Endothelial cell of umbilical vein (primary cell): ENCODE measurements around the gene GZF1. TPM values are rescaled to one million over a fixed set of nuclear protein-coding genes. Genes with fewer than 3 reads are reported as not detected.

Experiments
- BruUV-seq: library from RNA; stranded (reverse); fragments of 400-500 nt; replicated peaks from 2 replicates; lab custom pipeline; 2021; lab: Mats Ljungman, UMichigan
- CTCF ChIA-PET: fragments of 300-600, 350-600 bp; sonication (Branson Sonifier 250); formaldehyde crosslinking; loops from one replicate; lab custom pipeline; 2021; ENCODE audit warnings: antibody characterized with exemption, inconsistent platforms; lab: Charles Lee
- POLR2A ChIA-PET: fragments of 300-600, 350-600 bp; sonication (Branson Sonifier 250); formaldehyde crosslinking; loops from one replicate; lab custom pipeline; 2021; ENCODE audit warnings: antibody characterized with exemption, inconsistent platforms; lab: Charles Lee
- DNase-seq: peaks from one replicate; pipeline ENCODE4 v3.0.0-alpha.2; 2011; ENCODE audit warnings: low read depth, low spot score
- FAIRE-seq: peaks from 2 replicates; lab custom pipeline; 2011; peaks lifted over from hg19 to GRCh38; lab: Jason Lieb, UNC
- H2AFZ ChIP-seq: 2 replicates; pipeline ENCODE4 v1.6.0; 2012; ENCODE audit warnings: low read depth, low read length, control low read depth, inconsistent platforms
- H3K27ac ChIP-seq: 2 replicates; pipeline ENCODE4 v1.5.1; 2011; ENCODE audit warnings: low read depth, mild to moderate bottlenecking, control low read depth, low read length, moderate library complexity; ENCODE audit not compliant: insufficient read depth
- H3K27me3 ChIP-seq, 2 experiments: 2 replicates each; pipeline versions ENCODE4 v1.6.0 to v1.6.1; 2011; ENCODE audit warnings: low read length in 2 of 2, mixed read lengths in 1 of 2; ENCODE audit not compliant: control insufficient read depth in 2 of 2, insufficient read depth in 2 of 2
- H3K36me3 ChIP-seq, 2 experiments: 2 replicates in 1 of 2; 3 replicates in 1 of 2; pipeline ENCODE4 v1.5.1; 2011; ENCODE audit warnings: low read length in 2 of 2, mild to moderate bottlenecking in 1 of 2, moderate library complexity in 1 of 2; ENCODE audit not compliant: control insufficient read depth in 2 of 2, insufficient read depth in 2 of 2; ENCODE audit errors: extremely low read depth in 1 of 2
- H3K4me1 ChIP-seq: 3 replicates; pipeline ENCODE4 v1.5.1; 2011; ENCODE audit warnings: mild to moderate bottlenecking, low read length; ENCODE audit not compliant: control insufficient read depth, insufficient read depth; ENCODE audit errors: extremely low read depth
- H3K4me2 ChIP-seq: 2 replicates; pipeline ENCODE4 v1.6.1; 2011; ENCODE audit warnings: low read length, control low read depth, mixed read lengths; ENCODE audit not compliant: insufficient read depth
- H3K4me3 ChIP-seq, 3 experiments: fragments of 200-600 bp in 1 of 3; sonication (generic), shearing (Covaris generic) in 1 of 3; replicated peaks in 1 of 3; 2 replicates each; pipeline ENCODE4 v1.5.1; 2011 to 2016; ENCODE audit warnings: control low read depth in 3 of 3, low read length in 3 of 3, mild to moderate bottlenecking in 2 of 3, inconsistent platforms in 1 of 3, low read depth in 1 of 3, moderate library complexity in 1 of 3; ENCODE audit not compliant: insufficient read depth in 1 of 3
- H3K79me2 ChIP-seq: 2 replicates; pipeline ENCODE4 v1.6.0; 2012; ENCODE audit warnings: low read length, inconsistent platforms; ENCODE audit not compliant: control insufficient read depth, insufficient read depth
- H3K9ac ChIP-seq: replicated peaks from 2 replicates; pipeline ENCODE3; 2011; ENCODE audit warnings: low read length, control low read depth; ENCODE audit not compliant: insufficient read depth; ENCODE audit errors: extremely low read depth
- H3K9me1 ChIP-seq: replicated peaks from 3 replicates; pipeline ENCODE4 v1.6.0; 2011; ENCODE audit warnings: mild to moderate bottlenecking, low read length; ENCODE audit not compliant: control insufficient read depth, insufficient read depth; ENCODE audit errors: extremely low read depth
- H3K9me3 ChIP-seq: replicated peaks from 2 replicates; pipeline ENCODE4 v1.5.1; 2012; ENCODE audit warnings: low read length, inconsistent platforms; ENCODE audit not compliant: control insufficient read depth, insufficient read depth
- H4K20me1 ChIP-seq: replicated peaks from 2 replicates; pipeline ENCODE3; 2011; ENCODE audit warnings: mild to moderate bottlenecking, low read length; ENCODE audit not compliant: control insufficient read depth, insufficient read depth; ENCODE audit errors: extremely low read depth
- CTCF ChIP-seq, 2 donors: IDR thresholded peaks; 1 replicate in 1 of 2; 2 replicates in 1 of 2; pipeline ENCODE4 v1.5.1; 2011; ENCODE audit warnings: low read length in 2 of 2, mild to moderate bottlenecking in 2 of 2, moderate library complexity in 2 of 2, control low read depth in 1 of 2, inconsistent platforms in 1 of 2, low read depth in 1 of 2; ENCODE audit not compliant: insufficient read depth in 1 of 2; ENCODE audit errors: extremely low read depth in 1 of 2
- EZH2 ChIP-seq: IDR thresholded peaks from 2 replicates; pipeline ENCODE4 v1.6.1; 2012; ENCODE audit warnings: borderline replicate concordance, low read depth, mild to moderate bottlenecking, moderate library complexity, low read length, inconsistent platforms; ENCODE audit not compliant: severe bottlenecking
- FOS ChIP-seq: IDR thresholded peaks from 2 replicates; pipeline ENCODE4 v1.6.1; 2011; ENCODE audit warnings: mild to moderate bottlenecking, low read length, moderate library complexity, borderline replicate concordance; ENCODE audit not compliant: insufficient read depth
- GATA2 ChIP-seq: IDR thresholded peaks from 2 replicates; pipeline ENCODE4 v1.7.0; 2011; ENCODE audit warnings: low read depth, mild to moderate bottlenecking, moderate library complexity, mixed read lengths, low read length; ENCODE audit not compliant: insufficient read length, insufficient read depth
- JUN ChIP-seq: IDR thresholded peaks from 2 replicates; pipeline ENCODE4 v1.6.1; 2011; ENCODE audit warnings: borderline replicate concordance, low read depth; ENCODE audit not compliant: insufficient read length, insufficient read depth
- MAX ChIP-seq: IDR thresholded peaks from 2 replicates; pipeline ENCODE4 v1.6.1; 2011; ENCODE audit not compliant: insufficient read depth, insufficient read length
- MYC ChIP-seq: IDR thresholded peaks from one replicate; pipeline ENCODE4 v1.6.1; 2011; ENCODE audit warnings: mild to moderate bottlenecking, low read depth, low read length
- POLR2A ChIP-seq: IDR thresholded peaks from 2 replicates; pipeline ENCODE4 v1.6.1; 2012; ENCODE audit warnings: low read depth, mild to moderate bottlenecking, control low read depth, low read length
- POLR2AphosphoS5 ChIP-seq: IDR thresholded peaks from 2 replicates; pipeline ENCODE4 v1.6.1; 2012; ENCODE audit warnings: low read depth, mild to moderate bottlenecking, control low read depth, low read length, moderate library complexity; ENCODE audit not compliant: insufficient read depth
- dilution Hi-C: fragments of 300-500 bp; cut with MboI; formaldehyde crosslinking; loops from one replicate; pipeline ENCODE4 v1.15.0; 2019; ENCODE audit warnings: low sequenced_read_pairs; ENCODE audit not compliant: extremely low pct_ligation_motif_present
- intact Hi-C: fragments of 100-400 bp; cut with micrococcal nuclease; formaldehyde crosslinking; loops from one replicate; pipeline ENCODE4 v1.10.0; 2022
- polyA plus RNA-seq, 4 experiments: library from polyadenylated mRNA; depleted of rRNA in 3 of 4; stranded (reverse) in 3 of 4; unstranded in 1 of 4; fragments of >200 nt; gene quantifications; 2 replicates each; pipeline versions ENCODE4 v1.2.1 to v1.2.3, GENCODE V29; 2011 to 2012; ENCODE audit warnings: missing spikeins in 1 of 4
- total RNA-seq: library from RNA; stranded (reverse); gene quantifications from 2 replicates; pipeline ENCODE4 v1.2.3, GENCODE V29; 2021

Gene GZF1
- total and polyA plus RNA-seq, 2 donors (not counting 3 experiments of a cell fraction or from before 2014, with no cell fraction given) = 9.7 to 10.0 TPM

DNA sequence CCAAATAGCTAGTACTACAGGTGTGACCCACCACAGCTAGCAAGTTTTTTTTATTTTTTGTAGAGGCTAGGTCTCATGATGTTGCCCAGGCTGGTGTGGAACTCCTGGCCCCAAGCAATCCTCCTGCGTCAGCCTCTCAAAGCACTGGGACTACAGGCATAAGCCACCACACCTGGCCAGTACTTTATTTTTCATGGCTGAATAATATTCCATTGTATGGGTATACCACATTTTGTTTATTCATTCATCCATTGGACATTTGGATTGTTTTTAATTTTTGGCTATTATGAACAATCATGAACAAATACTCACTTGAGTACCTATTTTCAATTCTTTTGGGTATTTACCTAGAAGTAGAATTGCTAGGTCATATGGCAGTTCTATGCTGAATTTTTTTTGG, 18.4 kb upstream of the GZF1 start:
- Histone ChIP-seq H3K4me1 (no peaks in the 10 kb centered on the region), H3K27ac (no peak overlapping the region), H3K27me3 (peaks cover 2 to 3% of the 10 kb centered on the region in 2 experiments), H2AFZ (no peak overlapping the region), H3K4me3 (no peak overlapping the region), H3K4me2 (no peak overlapping the region), H3K36me3 (no peaks in the 10 kb centered on the region), H3K9ac (no peak overlapping the region), H3K9me3 (no peaks in the 10 kb centered on the region), H3K79me2 (no peaks in the 10 kb centered on the region), H4K20me1 (no peaks in the 10 kb centered on the region), H3K9me1 (no peaks in the 10 kb centered on the region)
- CTCF ChIA-PET = interaction anchor here (8.8 kb wide), 1 partner anchor 293 kb away, joined by 152 read pairs; the partner anchor contains the start of gene THBD
- no TSS peak for BruUV-seq
- POLR2A ChIA-PET = no interaction called here
- dilution Hi-C loops (no loop called here), intact Hi-C loops (no loop called here)
- DNase-seq (no peak), FAIRE-seq (no peak)
- TF ChIP-seq POLR2A = no peak
- no peak for TF ChIP-seq MYC
- no peak for TF ChIP-seq MAX
- no peak for TF ChIP-seq GATA2
- TF ChIP-seq POLR2AphosphoS5 = no peak
- TF ChIP-seq EZH2 = no peak
- no peak for TF ChIP-seq JUN

- Histone ChIP-seq H3K9ac (no peak overlapping the region), H3K79me2 (no peaks in the 10 kb centered on the region), H3K9me1 (no peaks in the 10 kb centered on the region), H3K27me3 (peaks cover 2 to 3% of the 10 kb centered on the region in 2 experiments), H3K36me3 (no peaks in the 10 kb centered on the region), H4K20me1 (no peaks in the 10 kb centered on the region), H3K4me3 (no peak overlapping the region), H3K4me2 (no peak overlapping the region), H3K9me3 (no peaks in the 10 kb centered on the region), H3K27ac (no peak overlapping the region), H2AFZ (no peak overlapping the region), H3K4me1 (peaks cover 3% of the 10 kb centered on the region)
- ChIA-PET POLR2A (interaction anchor here (0.6 kb wide), 1 partner anchor 302 kb away, joined by 3 read pairs; no protein-coding TSS in a partner anchor), CTCF (interaction anchor here (0.9 to 8.8 kb wide), 3 partner anchors 109 to 652 kb away, joined by 3 to 152 read pairs (median 4); partner anchors contain the start of gene THBD)
- dilution Hi-C loops = no loop called here
- TF ChIP-seq EZH2 (no peak), CTCF (IDR thresholded peaks at IDR 0.05; ENCODE audit: extremely low read depth in 1 of 2, insufficient read depth in 1 of 2, low read depth in 1 of 2, low read length in 2 of 2) (no peak), POLR2A (no peak), GATA2 (no peak), FOS (no peak), JUN (no peak), POLR2AphosphoS5 (no peak), MYC (no peak), MAX (no peak)
- DNase-seq (no peak), FAIRE-seq (no peak)
- no TSS peak for BruUV-seq
- intact Hi-C loops = no loop called here
Measured at GRCh38 chr20:23344336-23344735, 17.6 kb upstream of the GZF1 start.
